K562 (cell line): ENCODE data around the gene HJV. TPM values are rescaled to one million over a fixed set of nuclear protein-coding genes. Genes with fewer than 3 reads are reported as not detected.

Experiments used
- ATAC-seq: fragments of 200-7000 bp; cut with Tn5 transposase; 3 replicates; pipeline ENCODE4 v1.9.1; 2020; ENCODE audit warnings: moderate library complexity
- BruUV-seq: library from RNA; stranded (reverse); fragments of 400-500 nt; replicated peaks from 2 replicates; lab custom pipeline; 2021; lab: Mats Ljungman, UMichigan
- CTCF ChIA-PET: fragments of 300-600 bp; formaldehyde crosslinking; extraction: SDS; loops from one replicate; lab custom pipeline; 2021; ENCODE audit warnings: low intra/inter-chr PET ratio; lab: Yijun Ruan, JAX
- POLR2A ChIA-PET: fragments of 300-600, 350-650 bp; sonication (Branson Sonifier 250); formaldehyde crosslinking; extraction: SDS; loops from one replicate; lab custom pipeline; 2021; ENCODE audit warnings: antibody characterized with exemption, inconsistent platforms; lab: Yijun Ruan, JAX
- DNase-seq, 4 experiments: peaks; one replicate each; pipeline versions ENCODE4 v3.0.0 to v3.0.0-alpha.2; 2011 to 2018; ENCODE audit warnings: low spot score in 3 of 4, mixed read lengths in 3 of 4; ENCODE audit errors: extremely low read depth in 1 of 4
- FAIRE-seq: peaks from 2 replicates; lab custom pipeline; 2011; peaks lifted over from hg19 to GRCh38; lab: Jason Lieb, UNC
- H2AFZ ChIP-seq: 2 replicates; pipeline ENCODE4 v1.6.0; 2011; ENCODE audit warnings: low read depth, low read length, control low read depth, inconsistent platforms
- H3K27ac ChIP-seq: fragments of 200-600 bp; 3 replicates; pipeline ENCODE4 v1.8.0; 2011; ENCODE audit warnings: low read depth, mild to moderate bottlenecking, control low read depth, inconsistent platforms, low read length, moderate library complexity, mixed read lengths; ENCODE audit errors: extremely low read depth
- H3K27me3 ChIP-seq, 2 experiments: fragments of 300-600 bp in 1 of 2; 2 replicates in 1 of 2; 3 replicates in 1 of 2; pipeline versions ENCODE4 v1.6.0 to v1.8.0; 2011; ENCODE audit warnings: inconsistent platforms in 2 of 2, low read length in 2 of 2, mild to moderate bottlenecking in 1 of 2, mixed read lengths in 1 of 2, moderate library complexity in 1 of 2; ENCODE audit not compliant: control insufficient read depth in 2 of 2, insufficient read depth in 2 of 2
- H3K36me3 ChIP-seq: fragments of 300-600 bp; 3 replicates; pipeline ENCODE4 v1.8.0; 2011; ENCODE audit warnings: mild to moderate bottlenecking, low read length, inconsistent platforms; ENCODE audit not compliant: control insufficient read depth, insufficient read depth
- H3K4me1 ChIP-seq, 2 experiments: fragments of 200-600 bp in 1 of 2; replicated peaks in 1 of 2; 2 replicates in 1 of 2; 3 replicates in 1 of 2; pipeline versions ENCODE4 v1.5.1 to v1.8.0; 2011; ENCODE audit warnings: inconsistent platforms in 2 of 2, low read length in 2 of 2, mild to moderate bottlenecking in 1 of 2, mixed read lengths in 1 of 2, moderate library complexity in 1 of 2; ENCODE audit not compliant: control insufficient read depth in 2 of 2, insufficient read depth in 2 of 2
- H3K4me2 ChIP-seq: 2 replicates; pipeline ENCODE4 v1.6.1; 2011; ENCODE audit warnings: low read length, control low read depth, inconsistent platforms, mixed read lengths; ENCODE audit not compliant: insufficient read depth
- H3K4me3 ChIP-seq: fragments of 200-600 bp; sonication (generic), shearing (Covaris generic); 2 replicates; pipeline ENCODE4 v1.5.1; 2016; ENCODE audit warnings: control low read depth, inconsistent platforms
- H3K79me2 ChIP-seq: fragments of 200-600 bp; 3 replicates; pipeline ENCODE4 v1.8.0; 2011; ENCODE audit warnings: low read length, inconsistent platforms; ENCODE audit not compliant: control insufficient read depth, insufficient read depth
- H3K9ac ChIP-seq, 2 experiments: 2 replicates each; pipeline versions ENCODE4 v1.6.0 to v1.6.1; 2011; ENCODE audit warnings: low read depth in 2 of 2, low read length in 2 of 2, control low read depth in 1 of 2, inconsistent platforms in 1 of 2, mild to moderate bottlenecking in 1 of 2, mixed read lengths in 1 of 2; ENCODE audit not compliant: insufficient read depth in 1 of 2
- H3K9me1 ChIP-seq: one replicate; pipeline ENCODE4 v1.6.0; 2011; ENCODE audit warnings: inconsistent platforms, mild to moderate bottlenecking, low read length, moderate library complexity; ENCODE audit not compliant: control insufficient read depth, insufficient read depth
- H3K9me3 ChIP-seq: replicated peaks from 2 replicates; pipeline ENCODE4 v1.5.1; 2011; ENCODE audit warnings: low read depth, low read length, inconsistent platforms; ENCODE audit not compliant: control insufficient read depth, insufficient read depth
- H4K20me1 ChIP-seq: replicated peaks from 2 replicates; pipeline ENCODE4 v1.6.1; 2011; ENCODE audit warnings: low read length, inconsistent platforms, mixed read lengths; ENCODE audit not compliant: control insufficient read depth, insufficient read depth
- CSDE1 ChIP-seq, 2 experiments: fragments of 450-650 bp; IDR thresholded peaks; 2 replicates each; pipeline ENCODE4 v1.6.1; 2016; ENCODE audit warnings: mild to moderate bottlenecking in 1 of 2
- FIP1L1 ChIP-seq: fragments of 200-400 bp; formaldehyde crosslinking; IDR thresholded peaks from 2 replicates; pipeline ENCODE4 v1.6.1; 2018; ENCODE audit warnings: mild to moderate bottlenecking, low read depth, low read length; ENCODE audit not compliant: poor library complexity, severe bottlenecking
- HMG20B ChIP-seq: fragments of 250-450 bp; sonication (Bioruptor Pico); IDR thresholded peaks from 2 replicates; pipeline ENCODE4 v1.5.0; 2021; ENCODE audit warnings: mild to moderate bottlenecking
- HMGXB4 ChIP-seq: sonication (generic); formaldehyde crosslinking; IDR thresholded peaks from 2 replicates; pipeline ENCODE4 v1.8.1; 2023; ENCODE audit warnings: mild to moderate bottlenecking, missing genetic modification reagents
- MAX ChIP-seq: sonication (generic); formaldehyde crosslinking; IDR thresholded peaks from 2 replicates; pipeline ENCODE4 v1.9.0; 2022; ENCODE audit warnings: mild to moderate bottlenecking, missing genetic modification reagents
- PYGO2 ChIP-seq: fragments of 450-650 bp; IDR thresholded peaks from 2 replicates; pipeline ENCODE4 v1.6.1; 2016; ENCODE audit warnings: mild to moderate bottlenecking, missing genetic modification characterization, moderate library complexity, missing compliant biosample characterization
- SNRNP70 ChIP-seq: fragments of 200-400 bp; formaldehyde crosslinking; optimal IDR thresholded peaks from 2 replicates; pipeline ENCODE3; 2017; ENCODE audit warnings: low read depth, low read length
- TCF7 ChIP-seq: sonication (generic); IDR thresholded peaks from 2 replicates; pipeline ENCODE4 v1.6.1; 2016; ENCODE audit warnings: antibody characterized with exemption, borderline replicate concordance
- THAP12 ChIP-seq: fragments of 250-450 bp; sonication (Bioruptor Pico); IDR thresholded peaks from 2 replicates; pipeline ENCODE4 v1.9.0; 2021; ENCODE audit warnings: mild to moderate bottlenecking, inconsistent platforms
- XRCC4 ChIP-seq: IDR thresholded peaks from one replicate; pipeline ENCODE4 v1.6.1; 2011; ENCODE audit not compliant: insufficient read depth, insufficient read length; ENCODE audit errors: extremely low read depth
- ZHX1 ChIP-seq: fragments of 150-350 bp; conservative IDR thresholded peaks from 2 replicates; pipeline ENCODE4 v1.6.1; 2014; ENCODE audit warnings: low read length
- ZNF316 ChIP-seq: fragments of 450-650 bp; IDR thresholded peaks from 2 replicates; pipeline ENCODE4 v1.6.1; 2016
- ZNF436 ChIP-seq: fragments of 250-450, 450-650 bp; sonication (Bioruptor Pico); formaldehyde crosslinking; IDR thresholded peaks from 2 replicates; pipeline ENCODE4 v1.7.0; 2020; ENCODE audit warnings: mild to moderate bottlenecking
- ZNF655 ChIP-seq: fragments of 250-450 bp; sonication (Bioruptor Pico); IDR thresholded peaks from 2 replicates; pipeline ENCODE4 v1.5.0; 2021
- WGBS: fragments of 100-300 bp; shearing (Covaris generic); methylation state at CpG from one replicate; pipeline ENCODE4 v1.1.6; 2016; ENCODE audit warnings: low coverage, mixed read lengths; ENCODE audit not compliant: insufficient coverage; ENCODE audit errors: missing lambda C conversion rate; 5-methylcytosine and 5-hydroxymethylcytosine counted together
- in situ Hi-C: fragments of 300-500 bp; cut with MboI; formaldehyde crosslinking; loops from 4 replicates; pipeline ENCODE4 v1.15.0; 2018; ENCODE audit warnings: inconsistent platforms, mixed read lengths
- intact Hi-C: fragments of 100-400 bp; cut with micrococcal nuclease; formaldehyde crosslinking; loops from 2 replicates; pipeline ENCODE4 v1.14.2; 2022
- polyA plus RNA-seq, 8 experiments: library from polyadenylated mRNA; depleted of rRNA in 4 of 8; stranded (reverse) in 5 of 8; unstranded in 3 of 8; fragments of >200 nt; fragmentation: Nextera tagmentation in 2 of 8; fragmentation: Illumina TruSeq in 1 of 8; extraction: Ambion mirVana in 2 of 8; extraction: Trizol in 1 of 8; gene quantifications; 2 replicates each; pipeline versions ENCODE4 v1.2.1 to v1.2.3, GENCODE V29; 2011 to 2014; ENCODE audit warnings: inconsistent platforms in 1 of 8, missing spikeins in 1 of 8
- total RNA-seq, 7 experiments: library from RNA; depleted of rRNA in 6 of 7; stranded (reverse); fragments of >200 nt in 6 of 7; fragmentation: Illumina TruSeq in 2 of 7; extraction: Trizol in 2 of 7; gene quantifications; 2 replicates each; pipeline versions ENCODE4 v1.2.1 to v1.2.3, GENCODE V29; 2011 to 2021; ENCODE audit warnings: low replicate concordance in 1 of 7

The HJV gene
- total and polyA plus RNA-seq, 9 of the 15 experiments (the other 6 are each of a cell fraction or from before 2014, with no cell fraction given): 1.0 to 6.6 (median 2.4) TPM

GRCh38 chr1:145995964-145996432 lies 25.5 kb downstream of the HJV start:
- H3K27me3 ChIP-seq: no peaks in the 10 kb centered on the region
- H2AFZ ChIP-seq: no peak overlapping the region
- H4K20me1 ChIP-seq: peaks cover 44% of the 10 kb centered on the region
- H3K9me1 ChIP-seq: peaks cover 3% of the 10 kb centered on the region
- no TSS peak for BruUV-seq
- DNase-seq (peak in 3 of 4 experiments; percentile 36 to 66 (median 39)), ATAC-seq (peak; percentile 16), FAIRE-seq (no peak)
- H3K27ac ChIP-seq: peak overlapping the region; percentile 99
- H3K4me1 ChIP-seq: peaks cover 14 to 31% of the 10 kb centered on the region in 2 experiments; a peak in 3 of 5 replicates
- ChIA-PET POLR2A (interaction anchor here (0.7 to 14.0 kb wide), 13 partner anchors 11 to 89 kb away, joined by 3 to 320 read pairs (median 6); partner anchors contain the start of genes ANKRD34A, HJV, LIX1L and POLR3GL), CTCF (interaction anchor here (1.4 kb wide), 1 partner anchor 12 kb away, joined by 4 read pairs; no protein-coding TSS in a partner anchor)
- peaks cover 44% of the 10 kb centered on the region for H3K36me3 ChIP-seq
- in situ Hi-C loops: no loop called here
- intact Hi-C loops: loop anchor here (1.0 kb wide), 2 partner anchors 11 to 17 kb away; no protein-coding TSS in a partner anchor
- peak overlapping the region; percentile 85 for H3K4me3 ChIP-seq
- H3K4me2 ChIP-seq: peak overlapping the region; percentile 97
- H3K79me2 ChIP-seq: peaks cover 71% of the 10 kb centered on the region
- WGBS: under 1% methylated on average over 13 of the region's 13 CpGs
- H3K9me3 ChIP-seq: no peaks in the 10 kb centered on the region
- peak overlapping the region; percentile 94 to 100 for H3K9ac ChIP-seq
- no peak for TF ChIP-seq ZNF436
- no peak for TF ChIP-seq ZHX1
- TF ChIP-seq MAX (CRISPR knock-in tag): no peak
- no peak; a peak in 1 of 4 replicates for TF ChIP-seq CSDE1 (IDR thresholded peaks at IDR 0.05)
- 0 out of 2 replicates have a peak, but pooled peaks have one; percentile 71 for TF ChIP-seq HMG20B (CRISPR knock-in tag)
- TF ChIP-seq TCF7: no peak
- no peak for TF ChIP-seq ZNF655
- TF ChIP-seq PYGO2 (tag): no peak
- no peak for TF ChIP-seq XRCC4
- no peak for TF ChIP-seq THAP12 (CRISPR knock-in tag)
- no peak for TF ChIP-seq SNRNP70
- no peak for TF ChIP-seq ZNF316
- TF ChIP-seq FIP1L1: no peak
- no peak for TF ChIP-seq HMGXB4 (CRISPR knock-in tag)
